ENCODE measurements around the gene KCNK10.

Gene KCNK10

GRCh38 chr14:88242446-88242845, 80.6 kb downstream of the KCNK10 start:
- Mint-ChIP-seq H3K9me3 (no peaks in the 10 kb centered on the region), H3K27ac (no peak overlapping the region), H3K36me3 (no peaks in the 10 kb centered on the region), H3K27me3 (no peaks in the 10 kb centered on the region), H3K4me1 (no peaks in the 10 kb centered on the region), H3K4me3 (no peak overlapping the region)
- CTCF ChIA-PET: no interaction called here
- DNase-seq: no peak

DNA sequence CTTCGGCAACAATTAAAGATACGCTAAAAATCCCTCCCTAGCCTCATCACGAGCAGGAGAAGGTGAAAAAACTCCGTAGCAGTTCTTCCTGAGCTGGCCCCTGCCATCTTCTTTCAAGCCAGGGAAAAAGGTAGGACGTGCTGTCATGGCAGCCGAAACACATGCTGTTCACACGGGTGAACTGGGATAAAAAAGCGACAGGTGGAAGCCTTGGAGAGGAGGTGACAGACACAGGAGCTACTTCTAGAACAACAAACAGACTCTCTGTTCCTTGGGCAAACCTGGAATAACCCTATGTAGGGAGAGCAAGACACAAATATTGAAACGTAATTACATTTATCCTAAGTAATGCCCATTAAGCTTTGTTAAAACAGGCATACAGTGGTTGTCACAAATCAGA, 81.3 kb downstream of the KCNK10 start:
- no peaks in the 10 kb centered on the region for H3K36me3 Mint-ChIP-seq
- CTCF ChIA-PET: no interaction called here

GRCh38 chr14:88234442-88234841, 88.6 kb downstream of the KCNK10 start:
- Mint-ChIP-seq H3K9me3 (no peaks in the 10 kb centered on the region), H3K27me3 (peaks cover 4% of the 10 kb centered on the region), H3K27ac (no peak overlapping the region), H3K4me3 (no peak overlapping the region), H3K4me1 (no peaks in the 10 kb centered on the region), H3K36me3 (no peaks in the 10 kb centered on the region)
- CTCF ChIA-PET: interaction anchor here (0.7 to 2.7 kb wide), 3 partner anchors 10 to 430 kb away, joined by 3 to 9 read pairs (median 3); no protein-coding TSS in a partner anchor
- no peak for DNase-seq

More for the DNA sequence above, 81.3 kb downstream of the KCNK10 start:
- no peaks in the 10 kb centered on the region for H3K27me3 Mint-ChIP-seq
- DNase-seq: no peak
- H3K9me3 Mint-ChIP-seq: no peaks in the 10 kb centered on the region
- no peak overlapping the region for H3K4me3 Mint-ChIP-seq
- H3K4me1 Mint-ChIP-seq: no peaks in the 10 kb centered on the region
- H3K27ac Mint-ChIP-seq: no peak overlapping the region

GRCh38 chr14:88233915-88234314, 89.2 kb downstream of the KCNK10 start:
- Mint-ChIP-seq H3K4me1 (no peaks in the 10 kb centered on the region), H3K36me3 (no peaks in the 10 kb centered on the region), H3K27ac (no peak overlapping the region), H3K4me3 (no peak overlapping the region), H3K9me3 (no peaks in the 10 kb centered on the region), H3K27me3 (peaks cover 4% of the 10 kb centered on the region)
- CTCF ChIA-PET: interaction anchor here (1.1 to 2.7 kb wide), 2 partner anchors 45 to 429 kb away, joined by 3 to 9 read pairs; no protein-coding TSS in a partner anchor
- no peak for DNase-seq

GRCh38 chr14:88232771-88233170, 90.3 kb downstream of the KCNK10 start:
- no peak for DNase-seq
- H3K9me3 Mint-ChIP-seq: no peaks in the 10 kb centered on the region
- H3K27ac Mint-ChIP-seq: no peak overlapping the region
- peaks cover 4% of the 10 kb centered on the region for H3K27me3 Mint-ChIP-seq
- no peaks in the 10 kb centered on the region for H3K4me1 Mint-ChIP-seq
- H3K36me3 Mint-ChIP-seq: no peaks in the 10 kb centered on the region
- no peak overlapping the region for H3K4me3 Mint-ChIP-seq
- CTCF ChIA-PET: interaction anchor here (2.7 kb wide), 1 partner anchor 44 kb away, joined by 9 read pairs; no protein-coding TSS in a partner anchor

- H3K9me3 Mint-ChIP-seq: no peaks in the 10 kb centered on the region
- H3K27ac Mint-ChIP-seq: no peak overlapping the region
- no peak overlapping the region for H3K4me3 Mint-ChIP-seq
- no peaks in the 10 kb centered on the region for H3K36me3 Mint-ChIP-seq
- H3K4me1 Mint-ChIP-seq: no peaks in the 10 kb centered on the region
- CTCF ChIA-PET: no interaction called here
- no peak for DNase-seq
- peaks cover 4% of the 10 kb centered on the region for H3K27me3 Mint-ChIP-seq
These were observed 91.5 kb downstream of the KCNK10 start for GRCh38 chr14:88231603-88232002.

- H3K36me3 Mint-ChIP-seq: no peaks in the 10 kb centered on the region
- CTCF ChIA-PET: no interaction called here
These were observed 93.6 kb downstream of the KCNK10 start for GRCh38 chr14:88229428-88229827.

GRCh38 chr14:88228522-88229236, 94.4 kb downstream of the KCNK10 start:
- CTCF ChIA-PET: no interaction called here
- Mint-ChIP-seq H3K27me3 (no peaks in the 10 kb centered on the region), H3K4me1 (no peaks in the 10 kb centered on the region), H3K36me3 (no peaks in the 10 kb centered on the region), H3K4me3 (no peak overlapping the region), H3K27ac (no peak overlapping the region), H3K9me3 (peaks cover under 1% of the 10 kb centered on the region)
- DNase-seq: no peak

More at GRCh38 chr14:88229428-88229827, 93.6 kb downstream of the KCNK10 start:
- Mint-ChIP-seq H3K27ac (no peak overlapping the region), H3K4me3 (no peak overlapping the region), H3K4me1 (no peaks in the 10 kb centered on the region), H3K9me3 (no peaks in the 10 kb centered on the region), H3K27me3 (no peaks in the 10 kb centered on the region)
- no peak for DNase-seq

DNA sequence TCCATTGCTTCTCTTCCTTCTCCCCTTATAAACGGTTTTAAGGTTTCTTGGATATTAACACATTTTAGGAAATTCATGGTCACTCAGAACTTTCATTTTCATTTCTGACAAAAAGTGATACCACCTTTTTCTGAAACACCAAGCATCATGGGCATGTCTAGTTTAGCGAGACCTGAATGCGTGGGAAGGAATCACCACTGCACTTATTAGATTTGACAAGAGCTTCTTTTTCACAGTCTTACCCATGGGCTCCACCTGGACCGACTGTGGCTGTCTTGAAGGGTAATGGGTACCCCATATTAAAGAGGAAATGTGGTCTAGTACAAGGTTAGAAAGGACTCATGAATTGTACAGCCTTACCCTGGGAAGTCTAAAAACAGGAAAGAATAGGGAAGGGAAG, 95.4 kb downstream of the KCNK10 start:
- Mint-ChIP-seq H3K9me3 (peaks cover 11% of the 10 kb centered on the region), H3K4me1 (no peaks in the 10 kb centered on the region), H3K4me3 (no peak overlapping the region), H3K27ac (no peak overlapping the region), H3K27me3 (no peaks in the 10 kb centered on the region), H3K36me3 (no peaks in the 10 kb centered on the region)
- CTCF ChIA-PET: no interaction called here
- DNase-seq: no peak

GRCh38 chr14:88225721-88226120, 97.3 kb downstream of the KCNK10 start:
- no peaks in the 10 kb centered on the region for H3K36me3 Mint-ChIP-seq
- CTCF ChIA-PET: interaction anchor here (1.1 kb wide), 1 partner anchor 37 kb away, joined by 5 read pairs; no protein-coding TSS in a partner anchor
- H3K4me1 Mint-ChIP-seq: no peaks in the 10 kb centered on the region
- H3K4me3 Mint-ChIP-seq: no peak overlapping the region
- no peaks in the 10 kb centered on the region for H3K27me3 Mint-ChIP-seq
- no peak overlapping the region for H3K27ac Mint-ChIP-seq
- DNase-seq: no peak
- H3K9me3 Mint-ChIP-seq: peaks cover 16% of the 10 kb centered on the region

DNA sequence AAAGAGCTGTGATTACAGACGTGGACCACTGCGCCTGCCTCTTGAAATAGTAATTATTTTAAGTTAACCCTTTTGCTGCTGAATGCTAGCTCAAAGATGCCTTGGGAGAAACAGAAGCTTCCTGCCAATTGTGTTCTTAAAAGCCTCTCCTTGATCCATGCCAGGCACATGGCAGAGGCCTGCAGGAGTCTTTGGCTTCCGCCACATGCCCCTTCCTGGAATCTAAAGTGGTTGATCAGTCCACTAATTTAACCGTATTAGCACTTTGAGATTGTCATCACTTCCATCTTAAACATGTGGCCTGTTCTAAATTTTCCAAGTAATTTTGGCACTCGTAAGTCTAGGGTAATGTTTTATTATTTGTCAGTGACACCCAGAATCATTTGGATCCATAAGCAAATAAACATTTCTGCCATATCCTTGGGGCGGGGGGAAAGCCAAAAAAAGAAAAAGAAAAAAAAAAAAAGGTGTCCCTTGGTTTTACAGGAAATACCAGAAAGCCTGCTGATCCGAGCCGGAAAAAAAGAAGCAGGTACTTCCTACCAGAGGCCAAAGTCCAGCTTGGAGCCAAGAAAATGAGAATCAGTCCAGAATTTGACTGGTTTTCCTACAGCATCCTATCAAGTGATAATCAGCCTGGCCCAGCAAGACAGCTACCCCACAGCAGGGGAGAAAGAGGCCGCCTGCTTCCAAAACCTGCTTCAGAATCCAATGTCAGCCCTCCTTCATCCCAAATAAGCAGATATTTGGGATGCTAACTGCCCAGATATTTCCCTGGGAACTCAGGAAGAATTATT, 104.8 kb downstream of the KCNK10 start:
- Mint-ChIP-seq H3K4me1 (no peaks in the 10 kb centered on the region), H3K27ac (no peak overlapping the region), H3K27me3 (no peaks in the 10 kb centered on the region), H3K36me3 (no peaks in the 10 kb centered on the region), H3K9me3 (peaks cover 12% of the 10 kb centered on the region), H3K4me3 (no peak overlapping the region)
- CTCF ChIA-PET: no interaction called here
- no peak for DNase-seq

- Mint-ChIP-seq H3K27me3 (peaks cover 5% of the 10 kb centered on the region), H3K4me1 (no peaks in the 10 kb centered on the region), H3K36me3 (no peaks in the 10 kb centered on the region), H3K9me3 (no peaks in the 10 kb centered on the region), H3K27ac (no peak overlapping the region), H3K4me3 (no peak overlapping the region)
- CTCF ChIA-PET: interaction anchor here (1.1 kb wide), 1 partner anchor 23 kb away, joined by 4 read pairs; no protein-coding TSS in a partner anchor
- no peak for DNase-seq
These were observed 110.4 kb downstream of the KCNK10 start for GRCh38 chr14:88212691-88213090.

GRCh38 chr14:88210426-88210825, 112.6 kb downstream of the KCNK10 start:
- CTCF ChIA-PET: no interaction called here
- DNase-seq: no peak
- H3K4me3 Mint-ChIP-seq: no peak overlapping the region
- H3K27me3 Mint-ChIP-seq: peaks cover 5% of the 10 kb centered on the region
- no peaks in the 10 kb centered on the region for H3K4me1 Mint-ChIP-seq
- H3K36me3 Mint-ChIP-seq: no peaks in the 10 kb centered on the region
- no peaks in the 10 kb centered on the region for H3K9me3 Mint-ChIP-seq
- no peak overlapping the region for H3K27ac Mint-ChIP-seq

- no peak for DNase-seq
- H3K36me3 Mint-ChIP-seq: no peaks in the 10 kb centered on the region
- H3K27ac Mint-ChIP-seq: no peak overlapping the region
- H3K27me3 Mint-ChIP-seq: peaks cover 5% of the 10 kb centered on the region
- no peaks in the 10 kb centered on the region for H3K9me3 Mint-ChIP-seq
- no peaks in the 10 kb centered on the region for H3K4me1 Mint-ChIP-seq
- CTCF ChIA-PET: interaction anchor here (1.1 kb wide), 1 partner anchor 41 kb away, joined by 3 read pairs; no protein-coding TSS in a partner anchor
- no peak overlapping the region for H3K4me3 Mint-ChIP-seq
These were observed 113.8 kb downstream of the KCNK10 start for GRCh38 chr14:88209273-88209672.

All from activated naive CD4-positive, alpha-beta T cell treated with anti-CD3 and anti-CD28 coated beads, Interleukin-2, amount 10 ng/mL, durations not matched to agents 7 days and 5 days (primary cell).